K562 (cell line): Measurements from ENCODE around the gene PPP1R14C. TPM values are rescaled to one million over a fixed set of nuclear protein-coding genes. Genes with fewer than 3 reads are reported as not detected.

Source experiments
- CEBPZ ChIP-seq: fragments of 150-350 bp; IDR thresholded peaks from 2 replicates; pipeline ENCODE4 v1.6.1; 2014; ENCODE audit warnings: low read depth, mild to moderate bottlenecking, low read length, borderline replicate concordance
- CHD2 ChIP-seq: IDR thresholded peaks from 2 replicates; pipeline ENCODE4 v1.6.1; 2011; ENCODE audit warnings: low read depth, low read length
- CREB3 ChIP-seq: fragments of 450-650 bp; conservative IDR thresholded peaks from 2 replicates; pipeline ENCODE4 v1.6.1; 2016; ENCODE audit warnings: missing genetic modification characterization, low read depth, mild to moderate bottlenecking, missing compliant biosample characterization, moderate library complexity
- CREM ChIP-seq: IDR thresholded peaks from 2 replicates; pipeline ENCODE4 v1.6.1; 2014; ENCODE audit warnings: antibody characterized with exemption, low read depth
- DACH1 ChIP-seq: fragments of 450-650 bp; IDR thresholded peaks from 2 replicates; pipeline ENCODE4 v1.6.1; 2018; ENCODE audit not compliant: partially characterized antibody
- E2F1 ChIP-seq: sonication (generic); formaldehyde crosslinking; IDR thresholded peaks from 2 replicates; pipeline ENCODE4 v1.8.1; 2023; ENCODE audit warnings: mild to moderate bottlenecking, missing genetic modification reagents, moderate library complexity
- FOXA3 ChIP-seq, 2 experiments: fragments of 450-650 bp in 1 of 2; sonication (generic) in 1 of 2; formaldehyde crosslinking; IDR thresholded peaks in 1 of 2; conservative IDR thresholded peaks in 1 of 2; 2 replicates each; pipeline versions ENCODE4 v1.4.0 to v1.8.0; 2020 to 2022; ENCODE audit warnings: mild to moderate bottlenecking in 2 of 2, missing genetic modification reagents in 1 of 2
- GABPB1 ChIP-seq: sonication (generic); formaldehyde crosslinking; IDR thresholded peaks from 2 replicates; pipeline ENCODE4 v1.8.0; 2022; ENCODE audit warnings: mild to moderate bottlenecking, missing genetic modification reagents
- GATAD2A ChIP-seq: fragments of 450-650 bp; IDR thresholded peaks from 2 replicates; pipeline ENCODE4 v1.6.1; 2017
- HDAC2 ChIP-seq: fragments of 450-650 bp; IDR thresholded peaks from 2 replicates; pipeline ENCODE4 v1.6.1; 2016; ENCODE audit warnings: mild to moderate bottlenecking
- JUNB ChIP-seq: fragments of 450-650 bp; formaldehyde crosslinking; conservative IDR thresholded peaks from 2 replicates; pipeline ENCODE4 v1.4.0; 2020; ENCODE audit warnings: mild to moderate bottlenecking
- LARP7 ChIP-seq: fragments of 450-650 bp; IDR thresholded peaks from 2 replicates; pipeline ENCODE4 v1.6.1; 2016
- SIN3A ChIP-seq, 2 experiments: fragments of 150-350 bp in 1 of 2; IDR thresholded peaks; 2 replicates each; pipeline ENCODE4 v1.6.1; 2011 to 2016; ENCODE audit warnings: borderline replicate concordance in 2 of 2, low read depth in 2 of 2, low read length in 2 of 2, mild to moderate bottlenecking in 2 of 2, moderate library complexity in 2 of 2; ENCODE audit not compliant: control insufficient read depth in 1 of 2
- TCFL5 ChIP-seq: fragments of 250-450 bp; sonication (Bioruptor Pico); conservative IDR thresholded peaks from 2 replicates; pipeline ENCODE4 v1.6.1; 2021; ENCODE audit warnings: mild to moderate bottlenecking, moderate library complexity, matching md5 sums
- ZNF282 ChIP-seq: sonication (generic); formaldehyde crosslinking; IDR thresholded peaks from 2 replicates; pipeline ENCODE4 v1.8.1; 2023; ENCODE audit warnings: missing genetic modification reagents
- ZNF785 ChIP-seq: fragments of 250-450 bp; sonication (Bioruptor Pico); IDR thresholded peaks from 2 replicates; pipeline ENCODE4 v1.4.0; 2020; ENCODE audit warnings: mild to moderate bottlenecking
- polyA plus RNA-seq, 8 experiments: library from polyadenylated mRNA; depleted of rRNA in 4 of 8; stranded (reverse) in 5 of 8; unstranded in 3 of 8; fragments of >200 nt; fragmentation: Nextera tagmentation in 2 of 8; fragmentation: Illumina TruSeq in 1 of 8; extraction: Ambion mirVana in 2 of 8; extraction: Trizol in 1 of 8; gene quantifications; 2 replicates each; pipeline versions ENCODE4 v1.2.1 to v1.2.3, GENCODE V29; 2011 to 2014; ENCODE audit warnings: inconsistent platforms in 1 of 8, missing spikeins in 1 of 8
- total RNA-seq, 7 experiments: library from RNA; depleted of rRNA in 6 of 7; stranded (reverse); fragments of >200 nt in 6 of 7; fragmentation: Illumina TruSeq in 2 of 7; extraction: Trizol in 2 of 7; gene quantifications; 2 replicates each; pipeline versions ENCODE4 v1.2.1 to v1.2.3, GENCODE V29; 2011 to 2021; ENCODE audit warnings: low replicate concordance in 1 of 7
- TF ChIP-seq, protein P1 (sequence below): fragments of 250-450 bp; sonication (Bioruptor Pico); IDR thresholded peaks from 2 replicates; pipeline ENCODE4 v1.4.0; 2020; ENCODE audit warnings: mild to moderate bottlenecking, moderate library complexity, borderline replicate concordance

Gene PPP1R14C
- total and polyA plus RNA-seq, 9 of the 15 experiments (the other 6 are each of a cell fraction or from before 2014, with no cell fraction given) = 4.5 to 16.6 (median 11.9) TPM

GRCh38 chr6:150142670-150143515 lies at the start of gene PPP1R14C (continued):
- TF ChIP-seq LARP7 (no peak), CREM (no peak), JUNB (CRISPR knock-in tag) (no peak), E2F1 (CRISPR knock-in tag) (no peak), ZNF282 (CRISPR knock-in tag) (0 out of 2 replicates have a peak, but pooled peaks have one; percentile 24), SIN3A (IDR thresholded peaks at IDR 0.05; ENCODE audit: borderline replicate concordance in 2 of 2, control insufficient read depth in 1 of 2, low read depth in 2 of 2, low read length in 2 of 2) (0 out of 4 replicates have a peak, but pooled peaks have one; percentile 7 to 42), TCFL5 (CRISPR knock-in tag) (no peak), CEBPZ (no peak), HDAC2 (no peak), CHD2 (no peak), CREB3 (no peak), GATAD2A (no peak), DACH1 (no peak), FOXA3 (CRISPR knock-in tag; conservative IDR thresholded peaks at IDR 0.05 in 1 of 2, IDR thresholded peaks at IDR 0.05 in 1 of 2) (peak in 1 of 2 experiments; percentile 53; a peak in 1 of 4 replicates), GABPB1 (CRISPR knock-in tag) (peak; percentile 43; the same call in 1 of the 2 replicates), ZNF785 (no peak)
- TF ChIP-seq, protein P1, sequence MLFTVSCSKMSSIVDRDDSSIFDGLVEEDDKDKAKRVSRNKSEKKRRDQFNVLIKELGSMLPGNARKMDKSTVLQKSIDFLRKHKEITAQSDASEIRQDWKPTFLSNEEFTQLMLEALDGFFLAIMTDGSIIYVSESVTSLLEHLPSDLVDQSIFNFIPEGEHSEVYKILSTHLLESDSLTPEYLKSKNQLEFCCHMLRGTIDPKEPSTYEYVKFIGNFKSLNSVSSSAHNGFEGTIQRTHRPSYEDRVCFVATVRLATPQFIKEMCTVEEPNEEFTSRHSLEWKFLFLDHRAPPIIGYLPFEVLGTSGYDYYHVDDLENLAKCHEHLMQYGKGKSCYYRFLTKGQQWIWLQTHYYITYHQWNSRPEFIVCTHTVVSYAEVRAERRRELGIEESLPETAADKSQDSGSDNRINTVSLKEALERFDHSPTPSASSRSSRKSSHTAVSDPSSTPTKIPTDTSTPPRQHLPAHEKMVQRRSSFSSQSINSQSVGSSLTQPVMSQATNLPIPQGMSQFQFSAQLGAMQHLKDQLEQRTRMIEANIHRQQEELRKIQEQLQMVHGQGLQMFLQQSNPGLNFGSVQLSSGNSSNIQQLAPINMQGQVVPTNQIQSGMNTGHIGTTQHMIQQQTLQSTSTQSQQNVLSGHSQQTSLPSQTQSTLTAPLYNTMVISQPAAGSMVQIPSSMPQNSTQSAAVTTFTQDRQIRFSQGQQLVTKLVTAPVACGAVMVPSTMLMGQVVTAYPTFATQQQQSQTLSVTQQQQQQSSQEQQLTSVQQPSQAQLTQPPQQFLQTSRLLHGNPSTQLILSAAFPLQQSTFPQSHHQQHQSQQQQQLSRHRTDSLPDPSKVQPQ (CRISPR knock-in tag) = no peak
